NCI-H2081 treated with DMSO at 0.1 percent for 48 hours (cell line): ENCODE results near the gene IGSF22.

Experiments used
- DNase-seq: peaks from one replicate; lab custom pipeline; 2025; lab: John Stamatoyannopoulos, UW

The IGSF22 gene

DNA sequence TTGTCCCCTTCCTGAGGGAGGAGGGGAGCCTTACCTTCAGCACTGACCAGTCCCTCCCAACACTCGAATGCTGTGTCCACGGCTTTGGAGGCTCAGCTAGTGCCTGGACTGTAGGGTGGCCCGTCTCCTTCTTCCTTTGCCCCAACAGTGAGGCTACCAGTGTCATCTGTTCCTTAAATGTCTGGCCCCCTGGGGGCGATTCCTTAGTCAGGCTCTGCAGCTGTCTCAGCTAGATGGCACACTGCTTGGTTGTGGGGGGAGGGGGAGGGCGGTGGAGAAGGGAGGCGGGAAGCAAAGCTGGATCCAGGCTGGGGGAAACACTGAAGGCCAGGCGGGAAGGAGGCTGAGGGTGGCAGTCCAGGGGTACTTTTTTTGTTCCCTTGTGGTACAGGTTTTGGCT is at the start of gene IGSF22:
Gene IGSF22, minus strand, starts transcription at position 149 of the 400 bp plus-strand sequence. CDS start 1,952 bp downstream, outside the sequence.
- no peak for DNase-seq

DNA sequence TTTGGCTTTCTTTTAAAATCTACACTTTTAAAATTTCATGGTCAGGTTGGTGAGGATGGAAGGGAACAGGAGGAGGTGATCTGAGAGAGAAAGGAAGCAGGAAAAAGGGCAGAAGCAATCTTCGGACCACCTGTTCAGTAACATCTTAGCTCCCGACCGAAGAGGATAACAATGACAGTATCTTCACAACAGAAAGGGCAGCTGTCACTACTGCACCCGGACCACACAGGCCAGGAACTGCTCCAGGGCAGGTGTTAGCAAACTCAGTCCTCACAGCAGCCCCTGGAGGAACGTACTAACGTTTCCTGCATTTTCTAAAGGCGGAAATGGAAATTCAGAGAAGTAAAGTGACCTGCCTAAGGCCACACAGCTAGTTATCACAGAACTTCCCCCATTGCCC is 48.8 kb upstream of the IGSF22 start:
- DNase-seq: no peak

DNA sequence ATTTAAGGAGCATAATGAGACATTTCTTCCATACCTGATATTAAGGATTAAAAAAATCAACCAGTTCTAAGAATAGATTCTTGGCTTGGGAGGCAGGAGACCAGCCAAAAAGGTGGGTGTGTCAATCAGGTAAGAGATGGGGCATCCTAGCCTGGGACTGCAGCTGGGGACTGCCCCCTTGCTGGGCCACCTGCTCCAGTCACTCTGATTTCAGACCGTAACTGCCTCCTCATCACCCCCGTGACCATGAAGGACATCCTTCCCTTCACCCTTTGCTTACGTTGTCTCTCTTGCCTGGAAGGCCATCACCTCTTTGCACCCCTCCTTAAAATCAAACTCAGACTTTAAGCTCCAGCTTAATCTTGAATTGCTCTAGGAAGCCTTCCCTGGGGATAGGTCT is 47.7 kb upstream of the IGSF22 start:
- no peak for DNase-seq

DNA sequence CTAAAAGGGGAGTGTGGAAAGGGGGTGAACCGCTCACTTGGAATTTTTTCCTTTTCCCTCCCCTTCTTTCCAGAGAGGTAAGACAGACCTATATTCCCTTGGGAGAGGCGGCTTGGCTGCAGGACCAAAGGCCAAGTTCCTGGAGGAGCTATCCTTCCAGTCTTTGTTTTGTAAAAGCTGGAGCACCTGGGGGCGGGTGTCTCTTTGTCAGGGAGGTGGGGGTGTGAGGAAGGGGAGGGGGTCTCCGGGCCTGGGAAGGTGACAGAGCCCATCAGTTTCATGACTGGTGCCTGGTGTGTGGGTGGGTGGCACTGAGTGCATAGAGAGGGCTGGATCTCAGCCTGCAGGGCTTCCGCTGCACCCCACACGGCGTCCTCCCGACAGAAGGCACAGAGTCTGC is 47.1 kb upstream of the IGSF22 start:
- no peak for DNase-seq

DNA sequence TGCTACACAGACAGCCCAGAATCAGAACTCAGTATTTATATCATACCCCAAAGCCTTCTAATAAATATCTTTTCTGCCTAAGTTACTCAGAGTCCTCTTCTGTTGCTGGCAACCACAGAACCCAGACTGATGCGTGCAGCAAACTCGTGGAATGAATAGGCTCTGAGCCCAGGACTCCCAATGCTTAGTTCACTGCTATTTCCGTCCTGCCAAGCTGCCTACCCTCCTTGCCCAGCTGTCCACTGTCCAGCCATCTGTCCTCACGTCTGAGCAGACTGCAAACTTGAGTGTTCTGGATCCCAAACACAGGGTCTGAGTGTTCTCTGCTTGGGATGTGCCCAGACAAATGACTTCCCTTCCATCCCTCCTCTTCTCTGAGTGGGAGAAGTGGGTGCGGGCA is 46.2 kb upstream of the IGSF22 start:
- DNase-seq: no peak

DNA sequence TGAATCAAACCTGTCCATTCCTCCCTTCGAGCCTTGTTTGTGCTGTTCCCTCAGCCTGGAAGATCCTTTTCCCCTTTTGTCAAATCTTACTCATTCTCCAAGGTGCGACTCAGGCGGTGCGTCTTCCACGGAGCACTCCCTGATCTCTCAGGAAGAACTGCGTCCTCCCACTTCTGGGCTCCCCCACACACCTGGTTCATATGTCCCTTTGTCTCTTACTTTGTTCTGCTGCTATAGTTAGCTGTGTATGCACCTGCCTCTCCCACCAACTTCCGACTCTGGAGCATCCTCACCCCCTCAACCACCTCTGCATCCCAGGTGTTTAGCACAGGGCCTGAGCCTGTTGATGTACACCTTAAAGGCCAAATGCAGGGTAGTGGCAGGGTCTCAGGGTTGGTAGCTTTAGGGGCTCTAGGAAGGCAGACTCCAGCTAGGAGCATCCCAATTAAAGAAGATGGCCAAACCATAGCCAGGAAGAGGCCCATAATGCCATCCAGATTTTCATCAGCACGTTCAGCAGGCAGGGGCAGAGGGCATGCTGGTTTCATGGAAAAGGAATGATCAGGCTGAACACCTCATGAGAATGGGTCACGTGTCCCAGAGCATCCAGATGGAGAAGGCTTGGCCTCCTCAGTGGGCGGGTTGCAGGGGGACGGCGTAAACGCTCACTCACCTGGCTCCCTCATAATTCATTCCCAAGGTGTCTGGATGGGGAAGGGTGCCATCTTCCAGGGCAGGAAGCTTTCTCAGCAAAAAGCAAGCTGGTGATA is 45.5 kb upstream of the IGSF22 start:
- DNase-seq: no peak

DNA sequence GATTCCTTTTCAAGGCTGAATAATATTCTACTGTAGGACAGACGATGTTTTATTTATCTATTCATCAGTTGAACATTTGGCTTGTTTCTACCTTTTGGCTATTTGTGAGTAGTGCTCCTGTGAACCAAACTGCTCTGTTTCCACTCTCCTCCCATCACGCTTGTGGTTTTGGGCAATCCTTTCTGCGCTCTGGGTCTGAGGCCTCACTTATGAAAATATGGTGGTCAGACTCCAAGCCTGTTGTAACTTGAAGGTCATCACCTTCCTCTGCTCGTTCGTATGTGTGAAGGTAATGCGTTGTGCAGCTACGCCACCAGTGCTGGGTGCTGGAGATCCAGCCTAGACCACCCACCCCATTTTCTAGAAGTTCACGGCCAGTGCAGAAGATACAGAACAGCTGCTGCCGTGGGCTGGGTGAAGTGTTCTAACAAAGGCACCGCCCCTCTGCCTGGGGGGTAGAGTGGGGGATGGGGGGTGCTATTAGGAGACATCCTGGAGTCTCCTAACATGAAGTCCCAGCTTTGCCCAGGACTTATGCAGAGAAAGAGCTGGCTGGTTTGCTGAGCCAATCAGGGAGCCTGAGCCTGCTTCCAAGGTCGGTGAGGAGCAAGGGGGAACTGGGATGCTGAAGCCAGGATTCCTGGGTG is 44.6 kb upstream of the IGSF22 start:
- no peak for DNase-seq

DNA sequence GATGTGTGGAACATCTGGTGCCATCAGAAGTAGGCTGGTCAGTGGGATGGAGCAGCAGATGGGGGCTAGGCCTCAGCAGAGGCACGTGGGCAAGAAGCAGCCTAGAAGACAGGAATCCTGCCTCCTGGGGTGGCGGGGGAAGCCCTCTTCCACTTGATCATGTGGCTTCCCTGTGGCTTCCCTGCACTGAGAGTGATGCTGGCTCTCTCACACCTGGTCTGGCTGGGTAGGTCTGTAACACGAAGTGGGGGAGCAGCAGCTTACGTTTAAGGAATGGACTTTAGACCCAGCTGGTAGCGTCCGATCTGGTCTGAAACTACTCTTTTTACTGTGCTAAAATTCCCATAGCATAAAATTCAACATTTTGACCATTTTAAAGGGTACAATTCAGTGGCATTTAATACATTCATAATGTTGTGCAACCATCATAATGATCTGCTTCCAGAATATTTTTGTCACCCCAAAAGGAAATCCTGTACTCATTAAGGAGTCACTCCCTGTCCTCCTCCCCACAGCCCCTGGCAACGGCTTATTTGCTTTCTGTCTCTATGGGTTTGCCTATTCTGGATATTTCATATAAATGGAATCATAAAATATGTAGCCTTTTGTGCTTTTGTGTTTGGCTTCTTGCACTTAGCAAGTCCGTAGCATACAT is 43.9 kb upstream of the IGSF22 start:
- DNase-seq: no peak

DNA sequence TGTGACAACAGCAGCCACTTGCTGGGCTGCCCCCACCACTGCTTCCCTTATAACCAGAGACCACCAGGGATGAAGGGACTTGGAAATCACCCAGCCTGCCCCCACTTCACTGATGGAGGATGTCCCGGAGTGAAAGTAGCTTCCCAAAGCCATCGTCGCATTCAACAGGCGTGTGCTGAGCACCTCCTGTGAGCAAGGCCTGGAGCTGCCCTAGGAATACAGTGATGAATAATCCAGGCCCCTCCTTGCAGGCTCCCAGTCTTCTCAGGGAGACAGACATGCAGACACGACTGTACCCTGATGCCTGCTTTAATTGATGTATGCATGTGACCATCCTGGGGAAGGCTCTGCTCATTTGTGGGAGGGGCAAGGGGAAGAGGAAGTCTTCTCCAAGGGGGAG is 43.0 kb upstream of the IGSF22 start:
- no peak for DNase-seq

DNA sequence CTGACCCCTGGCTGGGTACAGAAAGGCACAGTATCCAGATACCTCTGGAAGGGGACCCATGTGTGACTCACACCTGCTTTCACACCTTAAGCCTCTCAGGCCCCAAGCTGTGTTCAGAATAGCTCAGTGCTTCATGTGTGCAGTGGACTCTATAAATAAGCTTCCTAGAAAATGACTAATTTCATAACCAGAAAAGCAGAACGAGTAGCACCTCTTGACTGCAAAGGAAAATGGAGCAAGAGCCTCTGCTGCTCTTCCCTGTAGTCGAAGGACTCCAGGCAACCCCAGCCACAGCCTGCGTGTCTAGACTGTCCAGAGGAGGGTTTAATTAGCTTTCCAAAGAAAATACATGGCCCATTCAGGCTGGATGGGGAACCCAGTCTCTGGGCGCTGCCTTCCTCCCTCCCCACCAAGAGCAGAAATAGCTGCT is 42.5 kb upstream of the IGSF22 start:
- DNase-seq: no peak

DNA sequence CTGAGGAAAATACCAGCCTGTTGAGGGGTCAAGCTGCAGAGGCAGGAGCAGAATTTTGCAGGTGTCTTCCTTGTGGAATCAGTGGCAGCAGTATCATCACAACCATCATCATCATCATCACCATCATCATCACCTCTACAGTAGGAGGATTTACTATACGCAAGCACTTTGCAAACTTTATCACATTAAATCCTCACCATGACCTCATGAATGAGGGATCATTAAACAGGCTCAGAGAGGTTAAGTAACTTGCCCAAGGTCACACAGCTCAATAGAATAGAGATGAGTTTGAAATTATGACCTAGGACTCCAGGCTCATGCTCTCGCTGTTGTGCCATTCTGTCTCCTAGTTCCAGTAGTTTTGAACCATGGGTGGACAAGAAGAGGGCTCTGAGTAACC is 40.0 kb upstream of the IGSF22 start:
- DNase-seq: no peak

DNA sequence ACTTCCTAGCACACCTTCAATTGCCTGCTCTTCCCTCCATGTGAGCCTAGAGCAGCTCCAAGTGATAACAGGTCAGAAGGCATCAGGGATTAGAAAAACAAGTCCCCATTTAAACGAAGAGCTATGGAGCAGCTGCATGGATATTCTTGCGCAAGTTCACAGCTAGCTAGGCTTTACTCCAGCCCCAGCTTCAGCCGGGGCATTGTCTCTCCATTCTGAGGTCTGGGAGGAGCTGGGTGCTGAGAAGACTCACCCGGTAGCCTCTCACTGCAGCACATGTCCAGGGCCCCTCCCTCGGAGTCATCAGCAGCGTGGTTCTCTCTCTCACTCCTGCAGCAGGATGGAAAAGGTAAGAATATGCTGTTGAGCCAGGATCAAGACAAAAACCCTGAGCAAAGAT is 39.6 kb upstream of the IGSF22 start:
- no peak for DNase-seq

DNA sequence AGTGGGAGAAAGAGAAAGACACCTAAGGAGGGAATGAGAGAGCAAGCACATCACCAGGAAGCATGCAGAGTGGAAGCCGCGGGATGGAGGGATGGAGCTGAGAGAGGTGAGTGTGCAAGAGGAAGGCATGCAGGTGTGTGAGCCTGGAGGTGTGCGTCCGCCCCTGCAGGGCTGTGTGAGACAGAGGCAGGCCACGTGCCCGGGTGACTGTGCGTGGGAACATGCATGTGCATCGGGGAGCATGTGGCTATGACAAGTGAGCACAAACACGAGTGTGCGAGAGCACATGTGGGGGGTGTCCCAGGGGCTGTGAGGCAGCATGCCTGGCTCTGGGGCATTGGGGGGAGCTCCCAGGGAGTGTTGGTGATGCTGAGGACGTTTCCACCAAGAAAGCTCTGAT is 35.8 kb upstream of the IGSF22 start:
- DNase-seq: no peak

DNA sequence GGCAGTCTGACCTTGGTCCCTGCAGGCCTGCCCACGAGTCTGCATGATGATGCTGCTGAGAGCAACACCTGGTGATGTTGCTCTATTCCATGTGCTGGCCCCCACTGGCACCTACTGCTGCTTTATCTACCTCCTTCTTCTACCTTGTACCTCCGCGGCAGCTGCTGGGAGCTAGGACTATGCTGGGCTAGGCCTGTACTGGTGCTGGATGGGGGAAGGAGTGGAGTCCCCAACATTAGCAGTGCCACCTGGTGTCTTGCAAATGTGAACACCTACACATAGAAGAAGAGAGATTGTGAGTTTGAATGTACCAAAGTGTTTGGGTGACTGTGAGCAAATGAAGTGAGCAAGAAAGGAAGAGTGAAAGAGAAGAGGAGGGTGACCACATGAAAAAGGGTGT is 35.2 kb upstream of the IGSF22 start:
- no peak for DNase-seq

DNA sequence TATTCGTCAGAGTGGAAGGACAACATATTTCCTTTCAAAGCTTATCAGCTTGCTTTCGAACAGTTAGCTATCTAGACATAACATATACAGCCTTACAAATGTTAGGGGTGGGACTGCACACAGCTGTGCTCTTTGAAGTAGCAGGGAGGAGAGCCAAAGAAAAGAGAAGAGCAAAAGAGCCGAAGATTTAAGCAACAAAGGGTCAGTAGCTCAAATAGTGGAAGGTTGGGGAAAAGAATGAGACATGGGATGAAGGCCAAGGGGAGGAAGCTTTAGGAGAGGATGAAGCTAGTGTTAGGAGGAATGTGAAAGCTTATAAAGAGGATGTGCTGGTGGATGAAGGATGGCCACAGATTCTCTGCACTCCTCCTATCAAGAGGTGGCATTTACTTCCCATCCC is 31.8 kb upstream of the IGSF22 start:
- DNase-seq: no peak

DNA sequence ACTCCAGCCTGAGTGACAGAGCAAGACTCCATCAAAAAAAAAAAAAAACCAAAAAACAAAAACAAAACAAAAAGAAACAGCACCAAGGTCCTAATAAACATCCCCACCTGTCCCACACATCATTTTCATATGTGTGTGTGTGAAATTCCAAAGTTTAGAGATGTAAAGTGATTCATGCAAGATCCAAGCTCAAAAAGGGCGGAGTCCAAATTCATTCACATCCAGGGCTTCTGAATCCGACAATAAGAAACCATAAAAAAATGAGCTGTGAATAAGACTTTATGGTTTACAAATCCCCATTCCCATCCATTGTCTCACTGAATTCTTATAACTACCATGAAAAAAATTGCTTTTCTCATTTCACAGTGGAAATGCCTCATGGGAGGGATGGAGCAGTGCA is 30.9 kb upstream of the IGSF22 start:
- DNase-seq: no peak

DNA sequence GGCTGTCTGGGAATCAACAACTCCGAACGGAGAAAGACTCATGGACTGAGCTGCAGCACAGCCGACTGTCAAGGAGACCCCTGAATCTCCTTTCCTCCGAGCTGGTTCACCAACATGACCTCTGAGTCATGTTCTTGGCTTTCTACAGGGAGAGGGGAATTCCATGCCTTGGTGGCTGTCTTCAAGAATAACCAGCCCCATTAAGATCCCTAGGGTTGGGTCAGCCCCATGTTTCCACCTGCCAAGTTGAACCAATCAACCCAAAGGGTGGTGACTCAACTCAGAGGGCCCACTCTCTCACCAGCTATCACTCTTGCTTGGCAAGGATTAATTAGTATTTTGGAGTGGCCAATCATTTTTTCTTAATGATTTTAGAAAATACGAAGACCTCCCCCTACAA is 28.3 kb upstream of the IGSF22 start:
- DNase-seq: no peak

DNA sequence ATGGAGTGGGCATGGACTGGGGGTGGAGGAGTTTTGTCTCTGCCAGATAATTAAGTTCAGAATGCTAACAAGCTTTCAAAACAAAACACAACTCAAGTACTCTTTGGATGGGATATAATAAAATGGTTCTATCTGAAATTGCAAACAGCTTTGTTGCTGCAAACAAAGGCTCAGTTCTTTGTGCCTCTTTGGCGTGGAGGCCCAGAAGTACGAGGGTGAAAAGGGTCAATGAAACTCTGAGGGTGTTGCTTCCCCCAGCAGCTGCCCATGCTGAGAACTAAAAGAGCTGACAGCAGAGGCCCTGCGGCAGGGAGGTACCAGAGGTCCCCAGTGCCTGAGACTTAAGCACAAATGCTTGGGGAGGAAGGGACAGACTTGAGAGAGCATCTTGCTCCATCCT is 26.5 kb upstream of the IGSF22 start:
- no peak for DNase-seq

DNA sequence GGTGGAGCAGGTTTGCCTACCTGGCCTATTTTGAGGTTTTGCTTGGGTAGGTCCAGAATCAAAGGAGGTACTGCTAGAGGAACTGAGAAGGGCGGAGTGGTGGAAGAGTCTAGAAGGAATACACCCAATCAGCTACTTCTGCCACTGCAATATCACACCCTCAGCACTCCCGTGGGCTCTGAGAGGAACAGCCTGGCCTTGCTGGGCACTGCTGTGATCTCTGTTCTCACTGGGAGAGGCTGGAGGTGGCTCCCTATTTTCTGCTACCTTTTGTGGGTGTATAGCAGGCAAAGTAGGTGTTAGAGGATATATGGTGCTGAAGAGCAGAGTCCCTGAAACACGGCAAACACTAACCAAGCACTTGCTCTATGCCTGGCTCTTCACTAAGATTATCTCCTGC is 25.0 kb upstream of the IGSF22 start:
- DNase-seq: no peak

DNA sequence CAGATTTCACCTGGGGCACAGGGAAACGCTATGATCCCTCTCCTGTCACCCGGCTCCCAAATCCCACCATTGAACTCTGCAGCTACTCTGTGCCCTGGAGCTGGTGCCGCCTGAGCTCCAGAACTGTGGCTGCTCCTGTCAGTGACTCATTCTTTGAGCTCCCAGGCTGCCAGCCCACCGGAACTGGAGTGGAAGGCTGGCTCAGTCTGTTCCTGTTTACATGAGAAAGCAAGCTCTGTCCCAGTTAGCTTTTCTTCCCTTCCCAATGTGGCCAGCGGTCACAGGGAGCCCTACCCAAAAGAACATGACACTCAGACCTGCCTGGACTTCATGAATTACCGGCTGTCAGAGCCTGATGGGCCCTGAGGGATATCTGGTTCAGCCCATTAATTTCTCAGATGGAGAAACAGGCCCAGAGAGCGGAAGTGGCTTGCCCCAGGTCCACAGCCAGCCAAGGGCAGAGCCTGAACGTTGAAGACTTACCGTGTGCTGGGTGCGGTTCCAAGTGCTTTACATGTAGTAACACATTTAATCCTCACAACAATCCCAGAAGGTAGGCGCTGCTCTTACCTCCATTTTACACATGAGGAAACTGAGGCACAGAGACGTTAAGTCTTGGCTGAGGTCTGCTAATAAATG is 23.8 kb upstream of the IGSF22 start:
- DNase-seq: no peak

DNA sequence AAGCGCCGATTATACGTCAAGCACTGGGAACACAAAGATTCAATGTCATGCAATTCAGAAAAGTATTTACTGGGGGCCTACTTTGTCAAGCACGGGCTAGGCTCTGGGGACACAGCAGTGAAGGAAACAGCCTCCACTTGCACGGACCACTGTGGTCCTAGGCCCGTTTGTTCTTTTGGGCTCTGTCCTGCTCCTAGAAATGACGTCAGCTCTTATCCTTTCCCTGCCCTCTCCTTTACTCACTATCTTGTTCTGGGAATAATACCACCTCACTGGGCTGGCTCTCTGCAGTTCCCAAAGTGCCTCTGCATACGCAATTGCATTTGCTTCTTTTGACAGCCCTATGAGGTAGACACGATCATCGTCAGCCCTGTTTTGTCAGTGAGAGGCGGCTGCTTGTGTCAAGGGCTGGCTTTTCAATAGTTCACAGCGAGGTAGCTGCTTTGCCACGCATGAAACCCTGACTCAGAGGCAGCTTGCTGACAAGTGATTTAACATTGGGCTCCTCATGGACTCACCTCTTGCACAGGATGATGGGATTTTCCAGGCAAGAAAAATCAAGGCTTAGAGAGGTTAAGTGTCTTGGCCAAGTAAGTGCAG is 22.9 kb upstream of the IGSF22 start:
- DNase-seq: no peak

DNA sequence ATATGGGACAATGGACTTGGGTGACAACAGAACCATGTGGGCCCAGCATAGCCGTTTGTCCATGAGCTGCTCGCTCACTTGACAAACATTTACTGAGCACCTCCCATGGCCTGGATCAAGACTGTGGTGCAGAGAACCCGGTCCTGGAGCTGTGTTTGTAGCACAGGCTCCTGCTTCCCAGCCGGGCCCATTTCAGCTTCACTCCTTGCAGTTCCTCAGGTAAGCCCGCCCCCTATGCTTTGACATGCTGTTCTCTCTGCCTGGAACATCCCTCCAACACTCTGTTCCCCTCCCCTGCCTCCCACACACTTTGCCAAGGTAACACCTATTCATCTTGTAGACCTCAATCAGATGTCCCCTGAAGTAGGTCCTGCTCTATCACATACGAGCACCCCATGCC is 19.3 kb upstream of the IGSF22 start:
- no peak for DNase-seq
